Measurements from ENCODE around the gene DALRD3.

DALRD3 gene

GRCh38 chr3:49053543-49053942 lies 35.2 kb upstream of the DALRD3 start:
- H2AFZ ChIP-seq (ENCODE audit: insufficient read depth, low read length, poor library complexity), result no peak overlapping the region
- H4K12ac ChIP-seq (ENCODE audit: low read depth, low read length), result no peak overlapping the region
- no peak overlapping the region for H2BK12ac ChIP-seq (ENCODE audit: low read length)
- H3K18ac ChIP-seq (ENCODE audit: low read length), result no peak overlapping the region
- H3K79me1 ChIP-seq (ENCODE audit: low read length), result no peaks in the 10 kb centered on the region
- no peak overlapping the region for H3K9ac ChIP-seq (ENCODE audit: low read length)
- no peak overlapping the region for H4K8ac ChIP-seq (ENCODE audit: low read depth, low read length)
- no peak overlapping the region for H4K91ac ChIP-seq (ENCODE audit: low read depth, low read length)
- H3K4me1 ChIP-seq (ENCODE audit: control insufficient read depth in 1 of 2, insufficient read depth in 2 of 2, low read length in 2 of 2), result no peaks in the 10 kb centered on the region
- H3K9me3 ChIP-seq (ENCODE audit: insufficient read depth, low read depth, low read length), result no peaks in the 10 kb centered on the region
- no peak overlapping the region for H2AK5ac ChIP-seq (ENCODE audit: low read length)
- H3K4me2 ChIP-seq (ENCODE audit: low read length), result no peak overlapping the region
- no peaks in the 10 kb centered on the region for H3K79me2 ChIP-seq (ENCODE audit: control insufficient read depth, insufficient read depth, low read length, poor library complexity)
- no peak overlapping the region for H3K4ac ChIP-seq (ENCODE audit: low read depth, low read length)
- H3K27ac ChIP-seq (ENCODE audit: low read depth, low read length), result no peak overlapping the region
- H3K23ac ChIP-seq (ENCODE audit: low read length), result no peak overlapping the region
- no peak overlapping the region for H2BK5ac ChIP-seq (ENCODE audit: low read depth, low read length, poor library complexity)
- no peak for DNase-seq
- H3K36me3 ChIP-seq (ENCODE audit: control insufficient read depth in 1 of 2, insufficient read depth in 2 of 2, low read length in 2 of 2), result peaks cover 33 to 50% of the 10 kb centered on the region in 2 experiments
- WGBS (ENCODE audit: extremely low coverage, insufficient coverage, insufficient read length), result no CpG with 5 or more reads among the region's 1 CpG
- H2BK120ac ChIP-seq (ENCODE audit: insufficient read depth, low read length, poor library complexity), result no peak overlapping the region
- H3K4me3 ChIP-seq (ENCODE audit: low read depth, low read length), result no peak overlapping the region
- H3K14ac ChIP-seq (ENCODE audit: low read length), result no peak overlapping the region
- H3K27me3 ChIP-seq (ENCODE audit: insufficient read depth, low read length), result no peaks in the 10 kb centered on the region

GRCh38 chr3:49035281-49035680 lies 16.9 kb upstream of the DALRD3 start:
- Histone ChIP-seq H3K18ac (ENCODE audit: low read length) (no peak overlapping the region), H3K4me3 (ENCODE audit: low read depth, low read length) (no peak overlapping the region), H3K4ac (ENCODE audit: low read depth, low read length) (no peak overlapping the region), H3K14ac (ENCODE audit: low read length) (no peak overlapping the region), H4K91ac (ENCODE audit: low read depth, low read length) (no peak overlapping the region), H3K4me1 (ENCODE audit: control insufficient read depth in 1 of 2, insufficient read depth in 2 of 2, low read length in 2 of 2) (no peaks in the 10 kb centered on the region), H4K12ac (ENCODE audit: low read depth, low read length) (no peak overlapping the region), H3K79me1 (ENCODE audit: low read length) (no peaks in the 10 kb centered on the region), H3K9me3 (ENCODE audit: insufficient read depth, low read depth, low read length) (peaks cover 1% of the 10 kb centered on the region), H3K79me2 (ENCODE audit: control insufficient read depth, insufficient read depth, low read length, poor library complexity) (no peaks in the 10 kb centered on the region), H3K27me3 (ENCODE audit: insufficient read depth, low read length) (no peaks in the 10 kb centered on the region), H2BK5ac (ENCODE audit: low read depth, low read length, poor library complexity) (no peak overlapping the region), H3K4me2 (ENCODE audit: low read length) (no peak overlapping the region), H3K23ac (ENCODE audit: low read length) (no peak overlapping the region), H2AK5ac (ENCODE audit: low read length) (no peak overlapping the region), H3K36me3 (ENCODE audit: control insufficient read depth in 1 of 2, insufficient read depth in 2 of 2, low read length in 2 of 2) (peaks cover 58 to 65% of the 10 kb centered on the region in 2 experiments), H3K27ac (ENCODE audit: low read depth, low read length) (no peak overlapping the region), H2BK12ac (ENCODE audit: low read length) (no peak overlapping the region), H2AFZ (ENCODE audit: insufficient read depth, low read length, poor library complexity) (no peak overlapping the region), H2BK120ac (ENCODE audit: insufficient read depth, low read length, poor library complexity) (no peak overlapping the region), H3K9ac (ENCODE audit: low read length) (no peak overlapping the region), H4K8ac (ENCODE audit: low read depth, low read length) (no peak overlapping the region)
- WGBS (ENCODE audit: extremely low coverage, insufficient coverage, insufficient read length), result no CpG with 5 or more reads among the region's 3 CpGs
- DNase-seq, result no peak

GRCh38 chr3:49034650-49035049 lies 16.3 kb upstream of the DALRD3 start:
- no peak overlapping the region for H2BK12ac ChIP-seq (ENCODE audit: low read length)
- H2AFZ ChIP-seq (ENCODE audit: insufficient read depth, low read length, poor library complexity), result no peak overlapping the region
- H3K79me1 ChIP-seq (ENCODE audit: low read length), result no peaks in the 10 kb centered on the region
- no peak overlapping the region for H4K12ac ChIP-seq (ENCODE audit: low read depth, low read length)
- no peak overlapping the region for H3K4me3 ChIP-seq (ENCODE audit: low read depth, low read length)
- no peak overlapping the region for H3K9ac ChIP-seq (ENCODE audit: low read length)
- no peak overlapping the region for H3K14ac ChIP-seq (ENCODE audit: low read length)
- H3K36me3 ChIP-seq (ENCODE audit: control insufficient read depth in 1 of 2, insufficient read depth in 2 of 2, low read length in 2 of 2), result peaks cover 56 to 66% of the 10 kb centered on the region in 2 experiments
- H3K4me1 ChIP-seq (ENCODE audit: control insufficient read depth in 1 of 2, insufficient read depth in 2 of 2, low read length in 2 of 2), result no peaks in the 10 kb centered on the region
- no peak overlapping the region for H3K23ac ChIP-seq (ENCODE audit: low read length)
- H4K91ac ChIP-seq (ENCODE audit: low read depth, low read length), result no peak overlapping the region
- DNase-seq, result no peak
- no peaks in the 10 kb centered on the region for H3K79me2 ChIP-seq (ENCODE audit: control insufficient read depth, insufficient read depth, low read length, poor library complexity)
- H2BK120ac ChIP-seq (ENCODE audit: insufficient read depth, low read length, poor library complexity), result no peak overlapping the region
- H2BK5ac ChIP-seq (ENCODE audit: low read depth, low read length, poor library complexity), result no peak overlapping the region
- H3K9me3 ChIP-seq (ENCODE audit: insufficient read depth, low read depth, low read length), result peaks cover 1% of the 10 kb centered on the region
- no peak overlapping the region for H3K4me2 ChIP-seq (ENCODE audit: low read length)
- no peak overlapping the region for H3K27ac ChIP-seq (ENCODE audit: low read depth, low read length)
- no peak overlapping the region for H4K8ac ChIP-seq (ENCODE audit: low read depth, low read length)
- no peak overlapping the region for H3K4ac ChIP-seq (ENCODE audit: low read depth, low read length)
- no peak overlapping the region for H3K18ac ChIP-seq (ENCODE audit: low read length)
- WGBS (ENCODE audit: extremely low coverage, insufficient coverage, insufficient read length), result no CpG with 5 or more reads among the region's 2 CpGs
- H2AK5ac ChIP-seq (ENCODE audit: low read length), result no peak overlapping the region
- H3K27me3 ChIP-seq (ENCODE audit: insufficient read depth, low read length), result no peaks in the 10 kb centered on the region

GRCh38 chr3:49032646-49033304 lies 14.4 kb upstream of the DALRD3 start:
- no peak overlapping the region for H2BK12ac ChIP-seq (ENCODE audit: low read length)
- no peaks in the 10 kb centered on the region for H3K27me3 ChIP-seq (ENCODE audit: insufficient read depth, low read length)
- no CpG with 5 or more reads among the region's 6 CpGs for WGBS (ENCODE audit: extremely low coverage, insufficient coverage, insufficient read length)
- H4K8ac ChIP-seq (ENCODE audit: low read depth, low read length), result no peak overlapping the region
- H3K23ac ChIP-seq (ENCODE audit: low read length), result no peak overlapping the region
- H4K12ac ChIP-seq (ENCODE audit: low read depth, low read length), result no peak overlapping the region
- no peak overlapping the region for H3K9ac ChIP-seq (ENCODE audit: low read length)
- H2AFZ ChIP-seq (ENCODE audit: insufficient read depth, low read length, poor library complexity), result no peak overlapping the region
- H3K4me2 ChIP-seq (ENCODE audit: low read length), result no peak overlapping the region
- H3K4me3 ChIP-seq (ENCODE audit: low read depth, low read length), result no peak overlapping the region
- no peak overlapping the region for H3K4ac ChIP-seq (ENCODE audit: low read depth, low read length)
- H3K18ac ChIP-seq (ENCODE audit: low read length), result no peak overlapping the region
- H3K79me2 ChIP-seq (ENCODE audit: control insufficient read depth, insufficient read depth, low read length, poor library complexity), result peaks cover 7% of the 10 kb centered on the region
- H4K91ac ChIP-seq (ENCODE audit: low read depth, low read length), result no peak overlapping the region
- DNase-seq, result no peak
- no peak overlapping the region for H3K27ac ChIP-seq (ENCODE audit: low read depth, low read length)
- peaks cover 3% of the 10 kb centered on the region for H3K79me1 ChIP-seq (ENCODE audit: low read length)
- peaks cover 44 to 68% of the 10 kb centered on the region in 2 experiments for H3K36me3 ChIP-seq (ENCODE audit: control insufficient read depth in 1 of 2, insufficient read depth in 2 of 2, low read length in 2 of 2)
- no peak overlapping the region for H2AK5ac ChIP-seq (ENCODE audit: low read length)
- H3K9me3 ChIP-seq (ENCODE audit: insufficient read depth, low read depth, low read length), result no peaks in the 10 kb centered on the region
- peaks cover 9% of the 10 kb centered on the region in 2 experiments for H3K4me1 ChIP-seq (ENCODE audit: control insufficient read depth in 1 of 2, insufficient read depth in 2 of 2, low read length in 2 of 2)
- H2BK120ac ChIP-seq (ENCODE audit: insufficient read depth, low read length, poor library complexity), result no peak overlapping the region
- H2BK5ac ChIP-seq (ENCODE audit: low read depth, low read length, poor library complexity), result no peak overlapping the region
- no peak overlapping the region for H3K14ac ChIP-seq (ENCODE audit: low read length)
